HepG2 (cell line): ENCODE data around the gene TANC1. TPM values are rescaled to one million over a fixed set of nuclear protein-coding genes. Genes with fewer than 3 reads are reported as not detected.

Experiments
- EZH2 ChIP-seq: conservative IDR thresholded peaks from 2 replicates; pipeline ENCODE4 v1.6.1; 2012; ENCODE audit warnings: mild to moderate bottlenecking, low read depth, low read length, moderate library complexity
- FOXC1 ChIP-seq: sonication (generic); formaldehyde crosslinking; IDR thresholded peaks from 2 replicates; pipeline ENCODE4 v1.8.0; 2022; ENCODE audit warnings: mild to moderate bottlenecking, missing genetic modification reagents, borderline replicate concordance
- IRX3 ChIP-seq: sonication (generic); formaldehyde crosslinking; IDR thresholded peaks from 2 replicates; pipeline ENCODE4 v1.8.1; 2023; ENCODE audit warnings: mild to moderate bottlenecking, low read depth, missing genetic modification reagents, borderline replicate concordance
- JARID2 ChIP-seq: sonication (generic); formaldehyde crosslinking; IDR thresholded peaks from 2 replicates; pipeline ENCODE4 v1.8.1; 2023; ENCODE audit warnings: missing genetic modification reagents, inconsistent platforms; ENCODE audit not compliant: insufficient replicate concordance
- KDM5B ChIP-seq: sonication (generic); formaldehyde crosslinking; IDR thresholded peaks from 2 replicates; pipeline ENCODE4 v1.4.0; 2020; ENCODE audit warnings: missing genetic modification reagents, mild to moderate bottlenecking, borderline replicate concordance
- KLF12 ChIP-seq: sonication (generic); formaldehyde crosslinking; IDR thresholded peaks from 2 replicates; pipeline ENCODE4 v1.4.0; 2020; ENCODE audit warnings: missing genetic modification reagents, borderline replicate concordance
- PHF21A ChIP-seq: sonication (generic); formaldehyde crosslinking; IDR thresholded peaks from 2 replicates; pipeline ENCODE4 v1.5.0; 2020; ENCODE audit warnings: mild to moderate bottlenecking, missing genetic modification reagents
- REPIN1 ChIP-seq: sonication (generic); formaldehyde crosslinking; IDR thresholded peaks from 2 replicates; pipeline ENCODE4 v1.8.0; 2022; ENCODE audit warnings: missing genetic modification reagents, low read depth, mild to moderate bottlenecking, borderline replicate concordance
- RORA ChIP-seq: sonication (generic); formaldehyde crosslinking; IDR thresholded peaks from 2 replicates; pipeline ENCODE4 v1.5.0; 2020; ENCODE audit warnings: mild to moderate bottlenecking, missing genetic modification reagents, moderate library complexity
- SNAPC2 ChIP-seq: sonication (generic); formaldehyde crosslinking; IDR thresholded peaks from 2 replicates; pipeline ENCODE4 v1.8.1; 2022; ENCODE audit warnings: mild to moderate bottlenecking, missing genetic modification reagents
- SOX13 ChIP-seq, 3 experiments: fragments of 450-650 bp in 1 of 3; sonication (generic) in 1 of 3; formaldehyde crosslinking in 1 of 3; IDR thresholded peaks in 2 of 3; conservative IDR thresholded peaks in 1 of 3; 2 replicates each; pipeline versions ENCODE4 v1.5.0 to v1.6.1; 2016 to 2020; ENCODE audit warnings: antibody characterized with exemption in 1 of 3, mild to moderate bottlenecking in 1 of 3, missing compliant biosample characterization in 1 of 3, missing genetic modification reagents in 1 of 3, moderate library complexity in 1 of 3
- ZMYM3 ChIP-seq: sonication (generic); formaldehyde crosslinking; IDR thresholded peaks from 2 replicates; pipeline ENCODE4 v1.5.1; 2020; ENCODE audit warnings: mild to moderate bottlenecking, missing genetic modification reagents
- ZNF451 ChIP-seq: sonication (generic); formaldehyde crosslinking; IDR thresholded peaks from 2 replicates; pipeline ENCODE4 v1.5.0; 2020; ENCODE audit warnings: mild to moderate bottlenecking, missing genetic modification reagents
- ZNF510 ChIP-seq: sonication (generic); formaldehyde crosslinking; IDR thresholded peaks from 2 replicates; pipeline ENCODE4 v1.4.0; 2020; ENCODE audit warnings: low read depth, mild to moderate bottlenecking, missing genetic modification reagents
- ZNF577 ChIP-seq: sonication (generic); formaldehyde crosslinking; IDR thresholded peaks from 2 replicates; pipeline ENCODE4 v1.4.0; 2020; ENCODE audit warnings: mild to moderate bottlenecking, low read depth, missing genetic modification reagents, borderline replicate concordance
- ZNF607 ChIP-seq: sonication (generic); formaldehyde crosslinking; IDR thresholded peaks from 2 replicates; pipeline ENCODE4 v1.5.1; 2020; ENCODE audit warnings: missing genetic modification reagents, mild to moderate bottlenecking, borderline replicate concordance
- ZNF792 ChIP-seq: IDR thresholded peaks from 2 replicates; pipeline ENCODE4 v1.6.1; 2016
- ZSCAN5A ChIP-seq: sonication (generic); formaldehyde crosslinking; IDR thresholded peaks from 2 replicates; pipeline ENCODE4 v1.8.0; 2022; ENCODE audit warnings: mild to moderate bottlenecking, missing genetic modification reagents, borderline replicate concordance
- polyA plus RNA-seq, 8 experiments: library from polyadenylated mRNA; depleted of rRNA in 3 of 8; stranded (reverse) in 7 of 8; unstranded in 1 of 8; fragments of >200 nt; fragmentation: Illumina TruSeq in 4 of 8; extraction: Trizol in 4 of 8; gene quantifications; 2 replicates each; pipeline versions ENCODE4 v1.2.1 to v1.2.3, GENCODE V29; 2011 to 2016; ENCODE audit warnings: low read depth in 4 of 8, missing spikeins in 1 of 8, mixed read lengths in 1 of 8; ENCODE audit not compliant: insufficient read depth in 1 of 8
- total RNA-seq, 5 experiments: library from RNA; depleted of rRNA; stranded (reverse); fragments of >200 nt; fragmentation: Illumina TruSeq; extraction: Trizol; gene quantifications; 2 replicates each; pipeline ENCODE4 v1.2.3, GENCODE V29; 2016; ENCODE audit warnings: low read depth in 1 of 5
- TF ChIP-seq, protein P1 (sequence below): IDR thresholded peaks from 2 replicates; pipeline ENCODE4 v1.6.1; 2012; ENCODE audit warnings: inconsistent platforms
- TF ChIP-seq, protein P2 (sequence below): sonication (generic); formaldehyde crosslinking; IDR thresholded peaks from 2 replicates; pipeline ENCODE4 v1.5.1; 2020; ENCODE audit warnings: mild to moderate bottlenecking, missing genetic modification reagents, borderline replicate concordance

The TANC1 gene
- total and polyA plus RNA-seq, 2 of the 13 experiments (the other 11 are each of a cell fraction or from before 2014, with no cell fraction given), result 2.3 to 5.6 TPM

DNA sequence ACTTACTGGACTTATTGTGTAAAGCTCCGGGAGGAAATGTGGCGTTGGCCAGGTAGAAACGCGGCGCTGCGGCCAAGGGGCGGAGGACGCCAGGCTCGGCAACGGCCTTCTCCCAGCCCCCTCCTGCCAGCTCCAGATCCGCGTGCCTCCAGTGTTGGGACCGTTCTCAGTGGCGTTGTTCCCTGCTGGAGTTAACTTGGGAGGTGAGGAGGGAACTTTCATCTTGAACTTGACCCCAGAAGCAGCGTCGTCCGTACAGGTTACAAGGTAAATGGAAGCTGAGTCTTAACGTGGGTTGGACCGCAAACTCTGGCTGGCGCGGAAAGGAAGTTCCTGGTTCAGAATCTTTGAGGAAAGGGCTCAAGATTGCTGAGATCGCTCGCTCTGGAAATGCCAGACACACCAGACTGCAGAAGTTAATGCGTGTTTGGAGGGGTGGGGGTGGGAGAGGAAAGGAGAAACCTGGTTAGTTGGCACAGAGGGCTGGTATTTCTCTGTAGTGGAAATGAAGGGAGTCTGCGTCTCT is 1.3 kb downstream of the TANC1 start (continued):
- TF ChIP-seq ZNF451 (CRISPR knock-in tag) (0 out of 2 replicates have a peak, but pooled peaks have one; percentile 25), KDM5B (CRISPR knock-in tag) (peak; percentile 21), ZSCAN5A (CRISPR knock-in tag) (no peak), SOX13 (IDR thresholded peaks at IDR 0.05) (no peak), SOX13 (CRISPR knock-in tag; conservative IDR thresholded peaks at IDR 0.05 in 1 of 2, IDR thresholded peaks at IDR 0.05 in 1 of 2) (0 out of 4 replicates have a peak, but pooled peaks of 1 of the 2 experiments have one; percentile 14), RORA (CRISPR knock-in tag) (no peak), ZNF792 (CRISPR knock-in tag) (0 out of 2 replicates have a peak, but pooled peaks have one; percentile 17), FOXC1 (CRISPR knock-in tag) (0 out of 2 replicates have a peak, but pooled peaks have one; percentile 36), ZNF577 (no peak), IRX3 (CRISPR knock-in tag) (no peak), EZH2 (peak; percentile 33; the same call in 1 of the 2 replicates), SNAPC2 (CRISPR knock-in tag) (0 out of 2 replicates have a peak, but pooled peaks have one; percentile 47), ZNF510 (CRISPR knock-in tag) (0 out of 2 replicates have a peak, but pooled peaks have one; percentile 74), JARID2 (CRISPR knock-in tag) (peak; percentile 58), ZMYM3 (CRISPR knock-in tag) (0 out of 2 replicates have a peak, but pooled peaks have one; percentile 24), REPIN1 (CRISPR knock-in tag) (peak; percentile 67; the same call in 1 of the 2 replicates), KLF12 (CRISPR knock-in tag) (no peak), PHF21A (CRISPR knock-in tag) (no peak), ZNF607 (CRISPR knock-in tag) (peak; percentile 48; the same call in 1 of the 2 replicates)
- TF ChIP-seq, protein P1, sequence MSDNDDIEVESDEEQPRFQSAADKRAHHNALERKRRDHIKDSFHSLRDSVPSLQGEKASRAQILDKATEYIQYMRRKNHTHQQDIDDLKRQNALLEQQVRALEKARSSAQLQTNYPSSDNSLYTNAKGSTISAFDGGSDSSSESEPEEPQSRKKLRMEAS, result peak; percentile 41; the same call in 1 of the 2 replicates
- TF ChIP-seq, protein P2, sequence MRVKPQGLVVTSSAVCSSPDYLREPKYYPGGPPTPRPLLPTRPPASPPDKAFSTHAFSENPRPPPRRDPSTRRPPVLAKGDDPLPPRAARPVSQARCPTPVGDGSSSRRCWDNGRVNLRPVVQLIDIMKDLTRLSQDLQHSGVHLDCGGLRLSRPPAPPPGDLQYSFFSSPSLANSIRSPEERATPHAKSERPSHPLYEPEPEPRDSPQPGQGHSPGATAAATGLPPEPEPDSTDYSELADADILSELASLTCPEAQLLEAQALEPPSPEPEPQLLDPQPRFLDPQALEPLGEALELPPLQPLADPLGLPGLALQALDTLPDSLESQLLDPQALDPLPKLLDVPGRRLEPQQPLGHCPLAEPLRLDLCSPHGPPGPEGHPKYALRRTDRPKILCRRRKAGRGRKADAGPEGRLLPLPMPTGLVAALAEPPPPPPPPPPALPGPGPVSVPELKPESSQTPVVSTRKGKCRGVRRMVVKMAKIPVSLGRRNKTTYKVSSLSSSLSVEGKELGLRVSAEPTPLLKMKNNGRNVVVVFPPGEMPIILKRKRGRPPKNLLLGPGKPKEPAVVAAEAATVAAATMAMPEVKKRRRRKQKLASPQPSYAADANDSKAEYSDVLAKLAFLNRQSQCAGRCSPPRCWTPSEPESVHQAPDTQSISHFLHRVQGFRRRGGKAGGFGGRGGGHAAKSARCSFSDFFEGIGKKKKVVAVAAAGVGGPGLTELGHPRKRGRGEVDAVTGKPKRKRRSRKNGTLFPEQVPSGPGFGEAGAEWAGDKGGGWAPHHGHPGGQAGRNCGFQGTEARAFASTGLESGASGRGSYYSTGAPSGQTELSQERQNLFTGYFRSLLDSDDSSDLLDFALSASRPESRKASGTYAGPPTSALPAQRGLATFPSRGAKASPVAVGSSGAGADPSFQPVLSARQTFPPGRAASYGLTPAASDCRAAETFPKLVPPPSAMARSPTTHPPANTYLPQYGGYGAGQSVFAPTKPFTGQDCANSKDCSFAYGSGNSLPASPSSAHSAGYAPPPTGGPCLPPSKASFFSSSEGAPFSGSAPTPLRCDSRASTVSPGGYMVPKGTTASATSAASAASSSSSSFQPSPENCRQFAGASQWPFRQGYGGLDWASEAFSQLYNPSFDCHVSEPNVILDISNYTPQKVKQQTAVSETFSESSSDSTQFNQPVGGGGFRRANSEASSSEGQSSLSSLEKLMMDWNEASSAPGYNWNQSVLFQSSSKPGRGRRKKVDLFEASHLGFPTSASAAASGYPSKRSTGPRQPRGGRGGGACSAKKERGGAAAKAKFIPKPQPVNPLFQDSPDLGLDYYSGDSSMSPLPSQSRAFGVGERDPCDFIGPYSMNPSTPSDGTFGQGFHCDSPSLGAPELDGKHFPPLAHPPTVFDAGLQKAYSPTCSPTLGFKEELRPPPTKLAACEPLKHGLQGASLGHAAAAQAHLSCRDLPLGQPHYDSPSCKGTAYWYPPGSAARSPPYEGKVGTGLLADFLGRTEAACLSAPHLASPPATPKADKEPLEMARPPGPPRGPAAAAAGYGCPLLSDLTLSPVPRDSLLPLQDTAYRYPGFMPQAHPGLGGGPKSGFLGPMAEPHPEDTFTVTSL (CRISPR knock-in tag), result no peak
